Measurements from ENCODE around the gene C6orf52.

Gene C6orf52

GRCh38 chr6:10740061-10740460 is 45.6 kb upstream of the C6orf52 start:
- H3K27me3 ChIP-seq (ENCODE audit: low read depth, low read length), result no peaks in the 10 kb centered on the region
- no peak overlapping the region for H3K4me3 ChIP-seq (ENCODE audit: low read length)
- no peak overlapping the region for H3K4me2 ChIP-seq (ENCODE audit: low read length)
- no peaks in the 10 kb centered on the region for H4K20me1 ChIP-seq (ENCODE audit: insufficient read depth, low read length)
- TF ChIP-seq EZH2phosphoT487 (IDR thresholded peaks at IDR 0.05; ENCODE audit: low read depth), result no peak
- no peak for TF ChIP-seq CTCF (IDR thresholded peaks at IDR 0.05; ENCODE audit: low read depth, low read length)
- H3K27ac ChIP-seq (ENCODE audit: low read length), result no peak overlapping the region
- no peak overlapping the region for H3K9ac ChIP-seq (ENCODE audit: low read length)
- H3K9me3 ChIP-seq (ENCODE audit: insufficient read depth, low read length), result no peaks in the 10 kb centered on the region
- H3K4me1 ChIP-seq (ENCODE audit: low read length), result no peaks in the 10 kb centered on the region
- H2AFZ ChIP-seq (ENCODE audit: low read depth, low read length), result no peak overlapping the region
- no peaks in the 10 kb centered on the region for H3K79me2 ChIP-seq (ENCODE audit: low read length)
- no peaks in the 10 kb centered on the region for H3K36me3 ChIP-seq (replicated peaks; ENCODE audit: low read depth, low read length)

GRCh38 chr6:10736731-10737130 is 42.3 kb upstream of the C6orf52 start:
- no peaks in the 10 kb centered on the region for H3K9me3 ChIP-seq (ENCODE audit: insufficient read depth, low read length)
- no peak overlapping the region for H3K4me3 ChIP-seq (ENCODE audit: low read length)
- no peaks in the 10 kb centered on the region for H4K20me1 ChIP-seq (ENCODE audit: insufficient read depth, low read length)
- no peaks in the 10 kb centered on the region for H3K27me3 ChIP-seq (ENCODE audit: low read depth, low read length)
- no peak overlapping the region for H3K4me2 ChIP-seq (ENCODE audit: low read length)
- no peaks in the 10 kb centered on the region for H3K36me3 ChIP-seq (replicated peaks; ENCODE audit: low read depth, low read length)
- no peaks in the 10 kb centered on the region for H3K79me2 ChIP-seq (ENCODE audit: low read length)
- no peak overlapping the region for H2AFZ ChIP-seq (ENCODE audit: low read depth, low read length)
- H3K27ac ChIP-seq (ENCODE audit: low read length), result no peak overlapping the region
- H3K4me1 ChIP-seq (ENCODE audit: low read length), result no peaks in the 10 kb centered on the region
- H3K9ac ChIP-seq (ENCODE audit: low read length), result no peak overlapping the region
- TF ChIP-seq EZH2phosphoT487 (IDR thresholded peaks at IDR 0.05; ENCODE audit: low read depth) (no peak), CTCF (IDR thresholded peaks at IDR 0.05; ENCODE audit: low read depth, low read length) (no peak)

GRCh38 chr6:10733863-10734262 is 39.4 kb upstream of the C6orf52 start:
- Histone ChIP-seq H3K4me2 (ENCODE audit: low read length) (no peak overlapping the region), H3K27me3 (ENCODE audit: low read depth, low read length) (no peaks in the 10 kb centered on the region), H3K36me3 (replicated peaks; ENCODE audit: low read depth, low read length) (no peaks in the 10 kb centered on the region), H3K4me3 (ENCODE audit: low read length) (no peak overlapping the region), H2AFZ (ENCODE audit: low read depth, low read length) (no peak overlapping the region), H3K9me3 (ENCODE audit: insufficient read depth, low read length) (no peaks in the 10 kb centered on the region), H3K79me2 (ENCODE audit: low read length) (no peaks in the 10 kb centered on the region), H3K4me1 (ENCODE audit: low read length) (no peaks in the 10 kb centered on the region), H4K20me1 (ENCODE audit: insufficient read depth, low read length) (no peaks in the 10 kb centered on the region), H3K9ac (ENCODE audit: low read length) (no peak overlapping the region), H3K27ac (ENCODE audit: low read length) (no peak overlapping the region)
- no peak for TF ChIP-seq CTCF (IDR thresholded peaks at IDR 0.05; ENCODE audit: low read depth, low read length)
- no peak for TF ChIP-seq EZH2phosphoT487 (IDR thresholded peaks at IDR 0.05; ENCODE audit: low read depth)

GRCh38 chr6:10733151-10733715 is 38.8 kb upstream of the C6orf52 start:
- Histone ChIP-seq H3K27ac (ENCODE audit: low read length) (no peak overlapping the region), H3K9me3 (ENCODE audit: insufficient read depth, low read length) (no peaks in the 10 kb centered on the region), H3K4me3 (ENCODE audit: low read length) (no peak overlapping the region), H4K20me1 (ENCODE audit: insufficient read depth, low read length) (no peaks in the 10 kb centered on the region), H2AFZ (ENCODE audit: low read depth, low read length) (no peak overlapping the region), H3K79me2 (ENCODE audit: low read length) (no peaks in the 10 kb centered on the region), H3K4me1 (ENCODE audit: low read length) (no peaks in the 10 kb centered on the region), H3K27me3 (ENCODE audit: low read depth, low read length) (no peaks in the 10 kb centered on the region), H3K9ac (ENCODE audit: low read length) (no peak overlapping the region), H3K36me3 (replicated peaks; ENCODE audit: low read depth, low read length) (no peaks in the 10 kb centered on the region), H3K4me2 (ENCODE audit: low read length) (no peak overlapping the region)
- TF ChIP-seq CTCF (IDR thresholded peaks at IDR 0.05; ENCODE audit: low read depth, low read length) (no peak), EZH2phosphoT487 (IDR thresholded peaks at IDR 0.05; ENCODE audit: low read depth) (no peak)

All from OCI-LY3 (cell line).